IMR-90 (cell line): ENCODE data around the gene CPLX1. TPM values are rescaled to one million over a fixed set of nuclear protein-coding genes. Genes with fewer than 3 reads are reported as not detected.

Experiments used
- ATAC-seq: fragments of 200-7000 bp; cut with Tn5 transposase; 2 replicates; pipeline ENCODE4 v1.9.1; 2020; ENCODE audit warnings: low read depth, mild to moderate bottlenecking, moderate library complexity
- BruUV-seq: library from RNA; stranded (reverse); fragments of 400-500 nt; replicated peaks from 2 replicates; lab custom pipeline; 2021; lab: Mats Ljungman, UMichigan
- CTCF ChIA-PET: fragments of 300-600 bp; formaldehyde crosslinking; extraction: SDS; loops from one replicate; lab custom pipeline; 2021; ENCODE audit warnings: antibody characterized with exemption; lab: Yijun Ruan, JAX
- POLR2A ChIA-PET: fragments of 300-600 bp; sonication (Branson Sonifier 250); formaldehyde crosslinking; loops from one replicate; lab custom pipeline; 2022; ENCODE audit warnings: antibody characterized with exemption; ENCODE audit not compliant: unreplicated experiment; lab: Charles Lee
- DNase-seq: peaks from one replicate; pipeline ENCODE4 v3.0.0; 2013
- H2AFZ ChIP-seq: replicated peaks from 2 replicates; pipeline ENCODE3; 2013; ENCODE audit warnings: low read length, mild to moderate bottlenecking; ENCODE audit not compliant: poor library complexity
- H2AK5ac ChIP-seq: 2 replicates; pipeline ENCODE4 v1.6.1; 2013; ENCODE audit warnings: low read depth, low read length, inconsistent platforms
- H2AK9ac ChIP-seq: replicated peaks from 2 replicates; pipeline ENCODE3; 2013; ENCODE audit warnings: mild to moderate bottlenecking, low read depth, low read length, moderate library complexity; ENCODE audit not compliant: poor library complexity
- H2BK120ac ChIP-seq: 2 replicates; pipeline ENCODE4 v1.6.1; 2013; ENCODE audit warnings: low read depth, low read length, inconsistent platforms
- H2BK15ac ChIP-seq: 3 replicates; pipeline ENCODE4 v1.6.1; 2013; ENCODE audit warnings: low read depth, low read length, inconsistent platforms
- H2BK20ac ChIP-seq: 2 replicates; pipeline ENCODE4 v1.6.1; 2013; ENCODE audit warnings: low read depth, mild to moderate bottlenecking, inconsistent platforms, low read length, moderate library complexity
- H2BK5ac ChIP-seq: 2 replicates; pipeline ENCODE4 v1.6.1; 2013; ENCODE audit warnings: mild to moderate bottlenecking, low read depth, low read length, inconsistent platforms; ENCODE audit not compliant: poor library complexity, severe bottlenecking
- H3K14ac ChIP-seq: replicated peaks from 2 replicates; pipeline ENCODE4 v1.6.1; 2013; ENCODE audit warnings: low read depth, low read length, inconsistent platforms
- H3K18ac ChIP-seq: 2 replicates; pipeline ENCODE4 v1.6.1; 2013; ENCODE audit warnings: low read depth, low read length, control low read depth
- H3K23ac ChIP-seq: 2 replicates; pipeline ENCODE4 v1.6.1; 2013; ENCODE audit warnings: low read depth, low read length, inconsistent platforms
- H3K27ac ChIP-seq: 2 replicates; pipeline ENCODE4 v1.5.1; 2013; ENCODE audit warnings: mild to moderate bottlenecking, control low read depth, low read length; ENCODE audit not compliant: insufficient read depth
- H3K27me3 ChIP-seq: 2 replicates; pipeline ENCODE4 v1.6.1; 2013; ENCODE audit warnings: low read length; ENCODE audit not compliant: control insufficient read depth, insufficient read depth
- H3K36me3 ChIP-seq: 2 replicates; pipeline ENCODE4 v1.6.1; 2013; ENCODE audit warnings: low read length, mixed read lengths; ENCODE audit not compliant: control insufficient read depth, insufficient read depth
- H3K4ac ChIP-seq: 2 replicates; pipeline ENCODE4 v1.6.1; 2013; ENCODE audit warnings: low read depth, low read length, inconsistent platforms
- H3K4me1 ChIP-seq: 2 replicates; pipeline ENCODE4 v1.6.1; 2013; ENCODE audit warnings: low read length, mixed read lengths; ENCODE audit not compliant: control insufficient read depth, insufficient read depth
- H3K4me2 ChIP-seq: 2 replicates; pipeline ENCODE4 v1.6.1; 2013; ENCODE audit warnings: low read depth, mild to moderate bottlenecking, control low read depth, low read length, moderate library complexity
- H3K4me3 ChIP-seq: 2 replicates; pipeline ENCODE4 v1.5.1; 2013; ENCODE audit warnings: low read depth, mild to moderate bottlenecking, control low read depth, low read length, moderate library complexity; ENCODE audit not compliant: insufficient read depth
- H3K56ac ChIP-seq: 2 replicates; pipeline ENCODE4 v1.6.1; 2013; ENCODE audit warnings: low read length, inconsistent platforms; ENCODE audit not compliant: insufficient read depth; ENCODE audit errors: extremely low read depth
- H3K79me1 ChIP-seq, 2 experiments: 2 replicates each; pipeline ENCODE4 v1.6.1; 2013; ENCODE audit warnings: low read length in 2 of 2, inconsistent platforms in 1 of 2, low read depth in 1 of 2
- H3K9ac ChIP-seq: 2 replicates; pipeline ENCODE4 v1.6.1; 2013; ENCODE audit warnings: low read depth, low read length, control low read depth
- H3K9me1 ChIP-seq: 2 replicates; pipeline ENCODE4 v1.6.1; 2013; ENCODE audit warnings: low read length, inconsistent platforms; ENCODE audit not compliant: insufficient read depth
- H3K9me3 ChIP-seq: 2 replicates; pipeline ENCODE4 v1.6.1; 2013; ENCODE audit warnings: low read length; ENCODE audit not compliant: control insufficient read depth, insufficient read depth
- H4K20me1 ChIP-seq: 2 replicates; pipeline ENCODE4 v1.6.1; 2013; ENCODE audit warnings: low read length, inconsistent platforms; ENCODE audit not compliant: insufficient read depth
- H4K5ac ChIP-seq: 2 replicates; pipeline ENCODE4 v1.6.1; 2013; ENCODE audit warnings: mild to moderate bottlenecking, low read depth, low read length, control low read depth
- H4K8ac ChIP-seq, 2 experiments: 2 replicates each; pipeline ENCODE4 v1.6.1; 2013; ENCODE audit warnings: low read depth in 2 of 2, low read length in 2 of 2, control low read depth in 1 of 2, inconsistent platforms in 1 of 2
- H4K91ac ChIP-seq: 2 replicates; pipeline ENCODE4 v1.6.1; 2013; ENCODE audit warnings: low read depth, low read length, inconsistent platforms; ENCODE audit not compliant: insufficient read depth
- BHLHE40 ChIP-seq: fragments of 150-350 bp; IDR thresholded peaks from 2 replicates; pipeline ENCODE4 v1.6.1; 2016; ENCODE audit warnings: mild to moderate bottlenecking, low read depth, low read length
- CEBPB ChIP-seq: IDR thresholded peaks from 2 replicates; pipeline ENCODE4 v1.6.1; 2012; ENCODE audit warnings: low read depth, low read length, improper control_type of control experiment
- CHD1 ChIP-seq: IDR thresholded peaks from 2 replicates; pipeline ENCODE4 v1.6.1; 2012; ENCODE audit warnings: low read depth, low read length, improper control_type of control experiment
- FOS ChIP-seq: fragments of 150-350 bp; IDR thresholded peaks from 2 replicates; pipeline ENCODE4 v1.6.1; 2016; ENCODE audit warnings: low read depth, low read length
- MAFK ChIP-seq: IDR thresholded peaks from 2 replicates; pipeline ENCODE4 v1.6.1; 2012; ENCODE audit warnings: low read depth, low read length, improper control_type of control experiment
- MAZ ChIP-seq: IDR thresholded peaks from 2 replicates; pipeline ENCODE4 v1.6.1; 2012; ENCODE audit warnings: low read depth, mild to moderate bottlenecking, low read length, improper control_type of control experiment, moderate library complexity, borderline replicate concordance
- MXI1 ChIP-seq: IDR thresholded peaks from 2 replicates; pipeline ENCODE4 v1.6.1; 2012; ENCODE audit warnings: low read depth, mild to moderate bottlenecking, low read length, moderate library complexity, borderline replicate concordance
- NFE2L2 ChIP-seq: fragments of 150-350 bp; IDR thresholded peaks from 2 replicates; pipeline ENCODE4 v1.6.1; 2016; ENCODE audit warnings: low read depth, mild to moderate bottlenecking, low read length
- POLR2A ChIP-seq: IDR thresholded peaks from 2 replicates; pipeline ENCODE4 v1.6.1; 2012; ENCODE audit warnings: mild to moderate bottlenecking, low read depth, low read length
- RAD21 ChIP-seq: IDR thresholded peaks from 2 replicates; pipeline ENCODE4 v1.6.1; 2012; ENCODE audit warnings: low read length, improper control_type of control experiment
- RCOR1 ChIP-seq: IDR thresholded peaks from 2 replicates; pipeline ENCODE4 v1.6.1; 2012; ENCODE audit warnings: mild to moderate bottlenecking, low read length, improper control_type of control experiment; ENCODE audit not compliant: insufficient replicate concordance
- RFX5 ChIP-seq: IDR thresholded peaks from 2 replicates; pipeline ENCODE4 v1.8.0; 2012; ENCODE audit warnings: low read depth, mild to moderate bottlenecking, low read length, moderate library complexity
- SMC3 ChIP-seq: fragments of 150-350 bp; IDR thresholded peaks from 2 replicates; pipeline ENCODE4 v1.6.1; 2016; ENCODE audit warnings: low read depth, mild to moderate bottlenecking, antibody characterized with exemption, low read length, moderate library complexity
- WGBS, 2 experiments: methylation state at CpG; one replicate each; pipeline versions ENCODE4 v1.1.5 to v1.1.7; 2013; ENCODE audit warnings: missing lambda C conversion rate in 2 of 2; ENCODE audit not compliant: insufficient read length in 1 of 2; ENCODE audit errors: extremely low coverage in 2 of 2; 5-methylcytosine and 5-hydroxymethylcytosine counted together
- dilution Hi-C: fragments of 300-500 bp; cut with HindIII; formaldehyde crosslinking; loops from one replicate; pipeline ENCODE4 v1.14.3; 2018; ENCODE audit warnings: low sequenced_read_pairs; ENCODE audit not compliant: unreplicated experiment
- in situ Hi-C: fragments of 300-500 bp; cut with MboI; formaldehyde crosslinking; loops from 3 replicates; pipeline ENCODE4 v1.14.3; 2019; ENCODE audit warnings: low sequenced_read_pairs, inconsistent platforms, mixed read lengths
- intact Hi-C: fragments of 100-400 bp; cut with micrococcal nuclease; formaldehyde crosslinking; loops from 2 replicates; pipeline ENCODE4 v1.10.0; 2022
- polyA plus RNA-seq, 3 experiments: library from polyadenylated mRNA; depleted of rRNA; stranded (reverse); fragments of >200 nt; gene quantifications; 2 replicates each; pipeline ENCODE4 v1.2.3, GENCODE V29; 2012; ENCODE audit warnings: low replicate concordance in 1 of 3
- total RNA-seq: library from RNA; depleted of rRNA; stranded (reverse); fragments of >200 nt; gene quantifications from 2 replicates; pipeline ENCODE4 v1.2.3, GENCODE V29; 2012
- TF ChIP-seq, protein P1 (sequence below): fragments of 150-350 bp; IDR thresholded peaks from 2 replicates; pipeline ENCODE4 v1.6.1; 2017; ENCODE audit warnings: mild to moderate bottlenecking, antibody characterized with exemption, low read length, low read depth
- TF ChIP-seq, protein P2 (sequence below): conservative IDR thresholded peaks from 2 replicates; pipeline ENCODE4 v1.5.1; 2012; ENCODE audit warnings: mild to moderate bottlenecking, low read depth, low read length, improper control_type of control experiment
- TF ChIP-seq, protein P3 (sequence below): fragments of 150-350 bp; IDR thresholded peaks from 2 replicates; pipeline ENCODE4 v1.6.1; 2016; ENCODE audit warnings: low read depth, mild to moderate bottlenecking, low read length, moderate library complexity, borderline replicate concordance

CPLX1 gene
- total and polyA plus RNA-seq, 2 of the 4 experiments (the other 2 are of a cell fraction), result 0.05 TPM; not detected in 1

DNA sequence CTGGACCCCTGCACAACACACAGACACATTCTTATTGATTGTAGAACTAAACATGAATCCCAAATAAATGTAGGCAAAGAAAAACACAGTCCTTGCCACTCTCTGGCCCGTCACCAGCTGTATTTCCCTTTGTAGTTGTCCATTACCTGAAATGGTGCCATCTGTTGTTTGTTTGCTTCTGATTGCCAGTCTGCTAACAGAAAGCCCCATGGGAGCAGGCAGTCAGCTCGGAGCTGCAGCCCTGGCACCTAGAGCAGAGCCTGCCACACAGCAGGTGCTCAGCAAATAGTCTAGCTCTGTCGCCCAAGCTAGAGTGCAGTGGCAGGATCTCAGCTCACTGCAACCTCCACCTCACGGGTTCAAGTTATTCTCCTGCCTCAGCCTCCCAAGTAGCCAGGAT, 28.9 kb downstream of the CPLX1 start:
- no peaks in the 10 kb centered on the region for H4K20me1 ChIP-seq
- no peak overlapping the region for H3K14ac ChIP-seq
- H4K91ac ChIP-seq, result no peak overlapping the region
- ATAC-seq, result no peak
- peaks cover 5% of the 10 kb centered on the region for H3K9me3 ChIP-seq
- DNase-seq, result no peak
- H2BK20ac ChIP-seq, result no peak overlapping the region
- no peak overlapping the region for H3K4me2 ChIP-seq
- H2AFZ ChIP-seq, result no peak overlapping the region
- H3K4me3 ChIP-seq, result no peak overlapping the region
- H3K36me3 ChIP-seq, result no peaks in the 10 kb centered on the region
- in situ Hi-C loops (no loop called here), dilution Hi-C loops (no loop called here), intact Hi-C loops (no loop called here)
- BruUV-seq, result no TSS peak
- H2BK120ac ChIP-seq, result no peak overlapping the region
- H3K9me1 ChIP-seq, result no peaks in the 10 kb centered on the region
- WGBS, 2 experiments, result 50% methylated on average over 2 of the region's 4 CpGs; no CpG with 5 or more reads in 1 of the 2 experiments
- H3K23ac ChIP-seq, result no peak overlapping the region
- H2AK9ac ChIP-seq, result no peak overlapping the region
- no peak overlapping the region for H3K18ac ChIP-seq
- H3K9ac ChIP-seq, result no peak overlapping the region
- no peak overlapping the region for H2BK5ac ChIP-seq
- H3K4ac ChIP-seq, result no peak overlapping the region
- H3K56ac ChIP-seq, result no peak overlapping the region
- CTCF ChIA-PET, result no interaction called here
- POLR2A ChIA-PET, result no interaction called here
- no peaks in the 10 kb centered on the region for H3K4me1 ChIP-seq
- H2AK5ac ChIP-seq, result no peak overlapping the region
- peaks cover 53% of the 10 kb centered on the region for H3K27me3 ChIP-seq
- no peak overlapping the region for H2BK15ac ChIP-seq
- H4K5ac ChIP-seq, result no peak overlapping the region
- no peak overlapping the region for H4K8ac ChIP-seq
- H3K79me1 ChIP-seq, result no peaks in the 10 kb centered on the region
- H3K27ac ChIP-seq, result no peak overlapping the region
- TF ChIP-seq, protein P1, sequence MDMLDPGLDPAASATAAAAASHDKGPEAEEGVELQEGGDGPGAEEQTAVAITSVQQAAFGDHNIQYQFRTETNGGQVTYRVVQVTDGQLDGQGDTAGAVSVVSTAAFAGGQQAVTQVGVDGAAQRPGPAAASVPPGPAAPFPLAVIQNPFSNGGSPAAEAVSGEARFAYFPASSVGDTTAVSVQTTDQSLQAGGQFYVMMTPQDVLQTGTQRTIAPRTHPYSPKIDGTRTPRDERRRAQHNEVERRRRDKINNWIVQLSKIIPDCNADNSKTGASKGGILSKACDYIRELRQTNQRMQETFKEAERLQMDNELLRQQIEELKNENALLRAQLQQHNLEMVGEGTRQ, result no peak
- TF ChIP-seq MXI1 (no peak), MAZ (no peak), MAFK (no peak), FOS (no peak), RCOR1 (no peak), CHD1 (no peak), POLR2A (no peak), NFE2L2 (no peak), RFX5 (no peak), BHLHE40 (no peak), RAD21 (no peak), CEBPB (no peak), SMC3 (no peak)
- TF ChIP-seq, protein P2, sequence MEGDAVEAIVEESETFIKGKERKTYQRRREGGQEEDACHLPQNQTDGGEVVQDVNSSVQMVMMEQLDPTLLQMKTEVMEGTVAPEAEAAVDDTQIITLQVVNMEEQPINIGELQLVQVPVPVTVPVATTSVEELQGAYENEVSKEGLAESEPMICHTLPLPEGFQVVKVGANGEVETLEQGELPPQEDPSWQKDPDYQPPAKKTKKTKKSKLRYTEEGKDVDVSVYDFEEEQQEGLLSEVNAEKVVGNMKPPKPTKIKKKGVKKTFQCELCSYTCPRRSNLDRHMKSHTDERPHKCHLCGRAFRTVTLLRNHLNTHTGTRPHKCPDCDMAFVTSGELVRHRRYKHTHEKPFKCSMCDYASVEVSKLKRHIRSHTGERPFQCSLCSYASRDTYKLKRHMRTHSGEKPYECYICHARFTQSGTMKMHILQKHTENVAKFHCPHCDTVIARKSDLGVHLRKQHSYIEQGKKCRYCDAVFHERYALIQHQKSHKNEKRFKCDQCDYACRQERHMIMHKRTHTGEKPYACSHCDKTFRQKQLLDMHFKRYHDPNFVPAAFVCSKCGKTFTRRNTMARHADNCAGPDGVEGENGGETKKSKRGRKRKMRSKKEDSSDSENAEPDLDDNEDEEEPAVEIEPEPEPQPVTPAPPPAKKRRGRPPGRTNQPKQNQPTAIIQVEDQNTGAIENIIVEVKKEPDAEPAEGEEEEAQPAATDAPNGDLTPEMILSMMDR, result no peak
- TF ChIP-seq, protein P3, sequence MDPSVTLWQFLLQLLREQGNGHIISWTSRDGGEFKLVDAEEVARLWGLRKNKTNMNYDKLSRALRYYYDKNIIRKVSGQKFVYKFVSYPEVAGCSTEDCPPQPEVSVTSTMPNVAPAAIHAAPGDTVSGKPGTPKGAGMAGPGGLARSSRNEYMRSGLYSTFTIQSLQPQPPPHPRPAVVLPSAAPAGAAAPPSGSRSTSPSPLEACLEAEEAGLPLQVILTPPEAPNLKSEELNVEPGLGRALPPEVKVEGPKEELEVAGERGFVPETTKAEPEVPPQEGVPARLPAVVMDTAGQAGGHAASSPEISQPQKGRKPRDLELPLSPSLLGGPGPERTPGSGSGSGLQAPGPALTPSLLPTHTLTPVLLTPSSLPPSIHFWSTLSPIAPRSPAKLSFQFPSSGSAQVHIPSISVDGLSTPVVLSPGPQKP, result no peak
